Caco-2 (cell line): ENCODE measurements around the gene ITGA2B. TPM values are rescaled to one million over a fixed set of nuclear protein-coding genes. Genes with fewer than 3 reads are reported as not detected.
"Not testable (repeated sequence)": the region's sequence is repeated elsewhere in the genome, so short reads cannot be mapped to it uniquely, and the experiment has no call there.

Experiments
- BruUV-seq: library from RNA; stranded (reverse); fragments of 400-500 nt; replicated peaks from 2 replicates; lab custom pipeline; 2021; lab: Mats Ljungman, UMichigan
- CTCF ChIA-PET: fragments of 300-600 bp; sonication (Branson Sonifier 250); formaldehyde crosslinking; loops from one replicate; lab custom pipeline; 2022; ENCODE audit warnings: antibody characterized with exemption; lab: Charles Lee
- POLR2A ChIA-PET: fragments of 300-600 bp; sonication (Branson Sonifier 250); formaldehyde crosslinking; loops from one replicate; lab custom pipeline; 2022; ENCODE audit warnings: antibody characterized with exemption; lab: Charles Lee
- DNase-seq, 2 experiments: peaks; one replicate each; pipeline versions ENCODE4 v3.0.0 to v3.0.0-alpha.2; 2020 to 2022
- H3K27me3 ChIP-seq: replicated peaks from 2 replicates; pipeline ENCODE4 v1.6.0; 2011; ENCODE audit warnings: low read length; ENCODE audit not compliant: control insufficient read depth, insufficient read depth
- H3K36me3 ChIP-seq: 2 replicates; pipeline ENCODE4 v1.5.1; 2011; ENCODE audit warnings: low read length; ENCODE audit not compliant: control insufficient read depth, insufficient read depth
- H3K4me1 ChIP-seq: fragments of 250-450 bp; sonication (Bioruptor Pico); 2 replicates; pipeline ENCODE4 v1.5.1; 2020; ENCODE audit warnings: mild to moderate bottlenecking
- H3K4me3 ChIP-seq: 2 replicates; pipeline ENCODE4 v1.5.1; 2011; ENCODE audit warnings: low read depth, mild to moderate bottlenecking, control low read depth, low read length
- H3K9me3 ChIP-seq: fragments of 250-450 bp; sonication (Bioruptor Pico); 2 replicates; pipeline ENCODE4 v1.5.1; 2020; ENCODE audit warnings: mild to moderate bottlenecking, moderate library complexity
- H3K27ac Mint-ChIP-seq: one replicate; pipeline ENCODE4 v1.8.0; 2022; ENCODE audit warnings: mixed read lengths; ENCODE audit not compliant: unreplicated experiment
- H3K27me3 Mint-ChIP-seq: one replicate; pipeline ENCODE4 v1.8.0; 2022; ENCODE audit warnings: mixed read lengths; ENCODE audit not compliant: insufficient read depth, unreplicated experiment
- H3K36me3 Mint-ChIP-seq: one replicate; pipeline ENCODE4 v1.8.0; 2022; ENCODE audit warnings: mild to moderate bottlenecking, mixed read lengths; ENCODE audit not compliant: insufficient read depth, unreplicated experiment
- H3K4me1 Mint-ChIP-seq: one replicate; pipeline ENCODE4 v1.8.0; 2022; ENCODE audit warnings: low read depth, mixed read lengths; ENCODE audit not compliant: unreplicated experiment
- H3K4me3 Mint-ChIP-seq: one replicate; pipeline ENCODE4 v1.8.0; 2022; ENCODE audit warnings: mild to moderate bottlenecking, moderate library complexity, mixed read lengths; ENCODE audit not compliant: unreplicated experiment
- H3K9me3 Mint-ChIP-seq: one replicate; pipeline ENCODE4 v1.8.0; 2022; ENCODE audit warnings: mixed read lengths; ENCODE audit not compliant: unreplicated experiment
- CTCF ChIP-seq, 2 experiments: fragments of 200-600 bp in 1 of 2; IDR thresholded peaks; 1 replicate in 1 of 2; 2 replicates in 1 of 2; pipeline versions ENCODE4 v1.5.1 to v1.8.0; 2011 to 2022; ENCODE audit warnings: antibody characterized with exemption in 1 of 2, control low read depth in 1 of 2, inconsistent platforms in 1 of 2, low read depth in 1 of 2, low read length in 1 of 2, mild to moderate bottlenecking in 1 of 2, moderate library complexity in 1 of 2; ENCODE audit not compliant: insufficient read depth in 1 of 2, severe bottlenecking in 1 of 2, unreplicated experiment in 1 of 2
- intact Hi-C: fragments of 100-400 bp; cut with micrococcal nuclease; formaldehyde crosslinking; loops from one replicate; pipeline ENCODE4 v1.10.0; 2022; ENCODE audit not compliant: unreplicated experiment
- total RNA-seq: library from RNA; stranded (reverse); gene quantifications from 2 replicates; pipeline ENCODE4 v1.2.3, GENCODE V29; 2022

The ITGA2B gene
- total RNA-seq, 1 experiment from 2014 or later: 6.9 TPM

DNA sequence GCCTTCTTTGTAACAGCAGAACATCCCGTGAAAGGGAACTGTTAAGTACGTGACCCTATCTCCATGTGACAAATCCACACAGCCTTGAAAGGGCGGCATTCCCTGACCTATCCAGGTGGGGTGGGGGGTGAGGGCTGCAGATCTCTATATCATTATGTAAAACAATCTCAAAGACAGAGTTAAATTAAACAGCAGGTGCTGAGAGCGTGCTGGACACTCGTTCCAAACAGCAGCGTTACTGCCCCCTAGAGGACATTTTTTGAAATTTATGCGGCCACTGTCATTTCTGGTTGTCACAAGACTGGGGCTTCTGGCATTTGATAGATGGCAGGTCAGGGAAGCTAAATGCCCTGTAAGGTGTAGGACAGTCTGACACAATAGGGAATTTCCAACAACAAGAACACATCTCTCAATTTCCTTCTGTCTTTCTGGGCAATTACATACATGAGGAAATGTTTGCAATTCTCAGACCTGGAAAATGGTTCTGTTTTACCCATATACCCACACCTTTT is 58.1 kb downstream of the ITGA2B start:
- H3K36me3 ChIP-seq: no peaks in the 10 kb centered on the region
- H3K4me1 ChIP-seq: peaks cover 8% of the 10 kb centered on the region
- H3K9me3 Mint-ChIP-seq: no peaks in the 10 kb centered on the region
- no peaks in the 10 kb centered on the region; the same call in 1 of the 2 replicates for H3K27me3 ChIP-seq
- H3K36me3 Mint-ChIP-seq: peaks cover 5% of the 10 kb centered on the region
- H3K27ac Mint-ChIP-seq: no peak overlapping the region
- ChIA-PET CTCF (interaction anchor here (0.5 to 1.1 kb wide), 5 partner anchors 14 to 388 kb away, joined by 3 to 5 read pairs (median 3); partner anchors contain the start of gene GRN), POLR2A (interaction anchor here (0.5 kb wide), 1 partner anchor 112 kb away, joined by 5 read pairs; the partner anchor contains the start of gene UBTF)
- TF ChIP-seq CTCF (IDR thresholded peaks at IDR 0.05; ENCODE audit: insufficient read depth in 1 of 2, low read depth in 1 of 2, low read length in 1 of 2, severe bottlenecking in 1 of 2, unreplicated experiment in 1 of 2): peak; percentile 65 to 87
- DNase-seq: peak; percentile 81 to 89
- intact Hi-C loops: loop anchor here (1.0 to 2.0 kb wide), 2 partner anchors 14 to 133 kb away; partner anchors contain the start of genes ATXN7L3 and GRN
- H3K9me3 ChIP-seq: no peaks in the 10 kb centered on the region
- H3K4me1 Mint-ChIP-seq: no peaks in the 10 kb centered on the region
- H3K4me3 Mint-ChIP-seq: no peak overlapping the region
- no peaks in the 10 kb centered on the region for H3K27me3 Mint-ChIP-seq
- no peak overlapping the region for H3K4me3 ChIP-seq
- BruUV-seq: no TSS peak

DNA sequence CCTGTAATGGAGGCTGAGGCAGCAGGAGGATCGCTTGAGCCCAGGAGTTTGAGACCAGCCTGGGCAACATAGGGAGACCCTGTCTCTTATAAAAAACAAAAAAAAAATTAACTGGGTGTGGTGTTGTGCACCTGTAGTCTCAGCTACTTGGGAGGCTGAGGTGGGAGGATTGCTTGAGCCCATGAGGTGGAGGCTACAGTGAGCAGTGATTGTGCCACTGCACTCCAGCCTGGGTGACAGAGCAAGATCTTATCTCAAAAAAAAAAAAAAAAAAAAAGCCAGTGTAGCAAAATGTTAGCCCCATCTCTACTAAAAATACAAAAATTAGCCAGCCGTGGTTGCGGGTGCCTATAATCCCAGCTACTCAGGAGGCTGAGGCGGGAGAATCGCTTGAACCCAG is 59.2 kb downstream of the ITGA2B start:
- DNase-seq, H3K9me3 Mint-ChIP-seq, H3K36me3 Mint-ChIP-seq, H3K4me3 ChIP-seq, BruUV-seq, H3K4me3 Mint-ChIP-seq, H3K27me3 Mint-ChIP-seq, H3K4me1 Mint-ChIP-seq, H3K9me3 ChIP-seq, H3K36me3 ChIP-seq, H3K4me1 ChIP-seq, POLR2A ChIA-PET, H3K27ac Mint-ChIP-seq, H3K27me3 ChIP-seq: not testable (repeated sequence)
- intact Hi-C loops: loop anchor here (2.0 kb wide), 1 partner anchor 131 kb away; the partner anchor contains the start of gene ATXN7L3
- CTCF ChIA-PET: interaction anchor here (0.8 to 1.1 kb wide), 2 partner anchors 15 to 139 kb away, joined by 3 to 5 read pairs; partner anchors contain the start of gene GRN

GRCh38 chr17:44329516-44329915 is 59.9 kb downstream of the ITGA2B start:
- H3K9me3 ChIP-seq, H3K27ac Mint-ChIP-seq, POLR2A ChIA-PET, H3K36me3 ChIP-seq, H3K4me3 Mint-ChIP-seq, intact Hi-C loops, H3K9me3 Mint-ChIP-seq, H3K4me3 ChIP-seq, H3K27me3 ChIP-seq, H3K4me1 Mint-ChIP-seq, BruUV-seq, H3K4me1 ChIP-seq, DNase-seq, H3K27me3 Mint-ChIP-seq: not testable (repeated sequence)
- peaks cover 13% of the 10 kb centered on the region for H3K36me3 Mint-ChIP-seq
- CTCF ChIA-PET: interaction anchor here (0.7 kb wide), 1 partner anchor 21 kb away, joined by 4 read pairs; no protein-coding TSS in a partner anchor

- no peak overlapping the region for H3K4me3 Mint-ChIP-seq
- no peak overlapping the region for H3K27ac Mint-ChIP-seq
- no TSS peak for BruUV-seq
Observed at GRCh38 chr17:44327715-44328449, 61.6 kb downstream of the ITGA2B start.

More at GRCh38 chr17:44327715-44328449, 61.6 kb downstream of the ITGA2B start:
- no peak for DNase-seq
- ChIA-PET CTCF (interaction anchor here (0.6 kb wide), 2 partner anchors 82 to 481 kb away, joined by 3 to 7 read pairs; no protein-coding TSS in a partner anchor), POLR2A (interaction anchor here (0.6 kb wide), 1 partner anchor 129 kb away, joined by 6 read pairs; no protein-coding TSS in a partner anchor)
- Histone ChIP-seq H3K4me1 (peaks cover 8% of the 10 kb centered on the region), H3K36me3 (no peaks in the 10 kb centered on the region), H3K4me3 (no peak overlapping the region), H3K27me3 (no peaks in the 10 kb centered on the region), H3K9me3 (no peaks in the 10 kb centered on the region)
- intact Hi-C loops: no loop called here
- Mint-ChIP-seq H3K4me1 (no peaks in the 10 kb centered on the region), H3K9me3 (no peaks in the 10 kb centered on the region), H3K27me3 (no peaks in the 10 kb centered on the region), H3K36me3 (peaks cover 13% of the 10 kb centered on the region)
- no peak for TF ChIP-seq CTCF (IDR thresholded peaks at IDR 0.05; ENCODE audit: insufficient read depth in 1 of 2, low read depth in 1 of 2, low read length in 1 of 2, severe bottlenecking in 1 of 2, unreplicated experiment in 1 of 2)
